Progenitor cell of endocrine pancreas (in vitro differentiated cells): ENCODE results near the gene MRPL40. TPM values are rescaled to one million over a fixed set of nuclear protein-coding genes. Genes with fewer than 3 reads are reported as not detected.

Experiments used
- DNase-seq: peaks from one replicate; pipeline ENCODE4 v3.0.0; 2021; ENCODE audit warnings: low spot score; ENCODE audit not compliant: unreplicated experiment
- H3K27ac Mint-ChIP-seq: 2 replicates; pipeline ENCODE4 v1.8.0; 2021; ENCODE audit warnings: mild to moderate bottlenecking, moderate library complexity, mixed read lengths
- H3K27me3 Mint-ChIP-seq: 2 replicates; pipeline ENCODE4 v1.8.0; 2021; ENCODE audit warnings: mixed read lengths
- H3K36me3 Mint-ChIP-seq: 2 replicates; pipeline ENCODE4 v1.8.0; 2022; ENCODE audit warnings: mixed read lengths; ENCODE audit not compliant: insufficient read depth
- H3K4me1 Mint-ChIP-seq: 2 replicates; pipeline ENCODE4 v1.8.0; 2021; ENCODE audit warnings: low read depth, mixed read lengths
- H3K4me3 Mint-ChIP-seq: 2 replicates; pipeline ENCODE4 v1.8.0; 2021; ENCODE audit warnings: low read depth, mild to moderate bottlenecking, moderate library complexity, mixed read lengths
- H3K9me3 Mint-ChIP-seq: 2 replicates; pipeline ENCODE4 v1.8.0; 2021; ENCODE audit warnings: low read depth, mixed read lengths
- CTCF ChIP-seq: fragments of 200-600 bp; sonication (generic); IDR thresholded peaks from one replicate; pipeline ENCODE4 v1.5.0; 2021; ENCODE audit warnings: antibody characterized with exemption, mild to moderate bottlenecking; ENCODE audit not compliant: unreplicated experiment
- total RNA-seq: library from RNA; stranded (reverse); gene quantifications from 2 replicates; pipeline ENCODE4 v1.2.1, GENCODE V29; 2021

The MRPL40 gene
- total RNA-seq, 1 donor from 2014 or later: 23.6 TPM

GRCh38 chr22:19406281-19406811, 26.0 kb upstream of the MRPL40 start:
- H3K4me3 Mint-ChIP-seq: no peak overlapping the region
- H3K4me1 Mint-ChIP-seq: no peaks in the 10 kb centered on the region
- H3K27me3 Mint-ChIP-seq: no peaks in the 10 kb centered on the region
- no peak overlapping the region for H3K27ac Mint-ChIP-seq
- TF ChIP-seq CTCF: no peak
- peaks cover 9% of the 10 kb centered on the region for H3K36me3 Mint-ChIP-seq
- no peaks in the 10 kb centered on the region for H3K9me3 Mint-ChIP-seq
- DNase-seq: no peak

- Mint-ChIP-seq H3K4me1 (no peaks in the 10 kb centered on the region), H3K4me3 (no peak overlapping the region), H3K27ac (no peak overlapping the region), H3K9me3 (no peaks in the 10 kb centered on the region), H3K36me3 (peaks cover 9% of the 10 kb centered on the region), H3K27me3 (no peaks in the 10 kb centered on the region)
- no peak for DNase-seq
- no peak for TF ChIP-seq CTCF
These were observed 25.5 kb upstream of the MRPL40 start for GRCh38 chr22:19406846-19407245.

- Mint-ChIP-seq H3K4me3 (no peak overlapping the region), H3K27ac (no peak overlapping the region), H3K9me3 (no peaks in the 10 kb centered on the region), H3K36me3 (peaks cover 9% of the 10 kb centered on the region), H3K27me3 (no peaks in the 10 kb centered on the region), H3K4me1 (no peaks in the 10 kb centered on the region)
- DNase-seq: no peak
- TF ChIP-seq CTCF: no peak
These were observed 24.4 kb upstream of the MRPL40 start for GRCh38 chr22:19407649-19408606.

GRCh38 chr22:19410941-19411689, 21.2 kb upstream of the MRPL40 start:
- Mint-ChIP-seq H3K4me3 (no peak overlapping the region), H3K9me3 (no peaks in the 10 kb centered on the region), H3K4me1 (no peaks in the 10 kb centered on the region), H3K27ac (no peak overlapping the region), H3K36me3 (peaks cover 5% of the 10 kb centered on the region), H3K27me3 (no peaks in the 10 kb centered on the region)
- TF ChIP-seq CTCF: no peak
- no peak for DNase-seq

- no peak overlapping the region for H3K4me3 Mint-ChIP-seq
These were observed 20.7 kb upstream of the MRPL40 start for GRCh38 chr22:19411690-19412045.

More at GRCh38 chr22:19411690-19412045, 20.7 kb upstream of the MRPL40 start:
- H3K9me3 Mint-ChIP-seq: no peaks in the 10 kb centered on the region
- no peak for TF ChIP-seq CTCF
- no peak for DNase-seq
- H3K27me3 Mint-ChIP-seq: no peaks in the 10 kb centered on the region
- H3K27ac Mint-ChIP-seq: no peak overlapping the region
- peaks cover 5% of the 10 kb centered on the region for H3K36me3 Mint-ChIP-seq
- H3K4me1 Mint-ChIP-seq: no peaks in the 10 kb centered on the region
